ENCODE measurements around the gene NUP85. TPM values are rescaled to one million over a fixed set of nuclear protein-coding genes. Genes with fewer than 3 reads are reported as not detected.

NUP85 gene
- total RNA-seq, 1 experiment from 2014 or later: 141 TPM

DNA sequence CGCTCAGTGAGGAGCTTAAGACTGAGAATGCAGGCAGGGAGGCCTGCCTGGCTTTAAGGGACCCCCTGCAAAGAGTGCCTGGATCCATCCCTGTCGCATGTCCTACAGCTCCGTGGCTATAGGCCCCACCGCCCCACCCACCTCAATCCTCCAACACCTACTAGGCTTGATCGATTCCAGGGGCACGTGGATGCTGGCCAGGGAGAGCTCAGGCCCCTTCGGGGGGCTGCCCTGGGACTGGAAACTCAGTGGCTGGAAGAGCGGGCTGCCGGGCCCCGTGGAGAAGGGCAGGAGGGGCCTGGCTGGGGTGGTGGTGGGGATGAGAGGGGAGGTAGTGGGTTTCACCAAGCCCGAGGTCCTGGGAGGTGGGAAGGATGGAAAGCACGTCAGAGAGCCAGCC lies 33.7 kb downstream of the NUP85 start:
- ChIA-PET POLR2A (interaction anchor here (0.6 kb wide), 1 partner anchor 36 kb away, joined by 3 read pairs; no protein-coding TSS in a partner anchor), CTCF (interaction anchor here (0.5 to 2.0 kb wide), 3 partner anchors 32 to 169 kb away, joined by 5 to 7 read pairs (median 6); partner anchors contain the start of gene MIF4GD)
- in situ Hi-C loops (cut with HindIII; ENCODE audit: low pct_unique_long_range_greater_than_20kb, low sequenced_read_pairs): no loop called here
- H3K36me3 ChIP-seq (ENCODE audit: control insufficient read depth, insufficient read depth, low read length): peaks cover 20% of the 10 kb centered on the region
- TF ChIP-seq SIN3A (IDR thresholded peaks at IDR 0.05; ENCODE audit: borderline replicate concordance, insufficient read depth, low read depth, low read length) (no peak), TCF7L2 (IDR thresholded peaks at IDR 0.05; ENCODE audit: low read depth, low read length) (no peak), POLR2AphosphoS5 (IDR thresholded peaks at IDR 0.05; ENCODE audit: low read depth, low read length) (no peak; the same call in 1 of the 2 replicates), CTCF (IDR thresholded peaks at IDR 0.05) (no peak)
- TF ChIP-seq, protein P1, sequence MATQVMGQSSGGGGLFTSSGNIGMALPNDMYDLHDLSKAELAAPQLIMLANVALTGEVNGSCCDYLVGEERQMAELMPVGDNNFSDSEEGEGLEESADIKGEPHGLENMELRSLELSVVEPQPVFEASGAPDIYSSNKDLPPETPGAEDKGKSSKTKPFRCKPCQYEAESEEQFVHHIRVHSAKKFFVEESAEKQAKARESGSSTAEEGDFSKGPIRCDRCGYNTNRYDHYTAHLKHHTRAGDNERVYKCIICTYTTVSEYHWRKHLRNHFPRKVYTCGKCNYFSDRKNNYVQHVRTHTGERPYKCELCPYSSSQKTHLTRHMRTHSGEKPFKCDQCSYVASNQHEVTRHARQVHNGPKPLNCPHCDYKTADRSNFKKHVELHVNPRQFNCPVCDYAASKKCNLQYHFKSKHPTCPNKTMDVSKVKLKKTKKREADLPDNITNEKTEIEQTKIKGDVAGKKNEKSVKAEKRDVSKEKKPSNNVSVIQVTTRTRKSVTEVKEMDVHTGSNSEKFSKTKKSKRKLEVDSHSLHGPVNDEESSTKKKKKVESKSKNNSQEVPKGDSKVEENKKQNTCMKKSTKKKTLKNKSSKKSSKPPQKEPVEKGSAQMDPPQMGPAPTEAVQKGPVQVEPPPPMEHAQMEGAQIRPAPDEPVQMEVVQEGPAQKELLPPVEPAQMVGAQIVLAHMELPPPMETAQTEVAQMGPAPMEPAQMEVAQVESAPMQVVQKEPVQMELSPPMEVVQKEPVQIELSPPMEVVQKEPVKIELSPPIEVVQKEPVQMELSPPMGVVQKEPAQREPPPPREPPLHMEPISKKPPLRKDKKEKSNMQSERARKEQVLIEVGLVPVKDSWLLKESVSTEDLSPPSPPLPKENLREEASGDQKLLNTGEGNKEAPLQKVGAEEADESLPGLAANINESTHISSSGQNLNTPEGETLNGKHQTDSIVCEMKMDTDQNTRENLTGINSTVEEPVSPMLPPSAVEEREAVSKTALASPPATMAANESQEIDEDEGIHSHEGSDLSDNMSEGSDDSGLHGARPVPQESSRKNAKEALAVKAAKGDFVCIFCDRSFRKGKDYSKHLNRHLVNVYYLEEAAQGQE (IDR thresholded peaks at IDR 0.05; ENCODE audit: insufficient read depth in 1 of 2, low read depth in 2 of 2, low read length in 1 of 2): no peak
- peak; percentile 2; the same call in 1 of the 2 replicates for ATAC-seq
- no peaks in the 10 kb centered on the region for H3K9me3 ChIP-seq (ENCODE audit: control insufficient read depth, insufficient read depth, low read depth, low read length)
- intact Hi-C loops (cut with micrococcal nuclease; ENCODE audit: unreplicated experiment): no loop called here
- no peak overlapping the region for H3K27ac ChIP-seq (ENCODE audit: low read length)
- 0 out of 2 replicates have a peak, but pooled peaks cover 3% of the 10 kb centered on the region for H3K4me1 ChIP-seq (ENCODE audit: control insufficient read depth, insufficient read depth, low read length)
- H3K4me3 ChIP-seq (ENCODE audit: low read depth in 2 of 2, low read length in 2 of 2): no peak overlapping the region
- no peak for DNase-seq (ENCODE audit: low read depth, low spot score)
- no TSS peak for BruUV-seq (replicated peaks)
- H3K27me3 ChIP-seq (ENCODE audit: control insufficient read depth, insufficient read depth, low read length): no peaks in the 10 kb centered on the region

GRCh38 chr17:75239778-75240393 lies 34.4 kb downstream of the NUP85 start:
- intact Hi-C loops (cut with micrococcal nuclease; ENCODE audit: unreplicated experiment) (no loop called here), in situ Hi-C loops (cut with HindIII; ENCODE audit: low pct_unique_long_range_greater_than_20kb, low sequenced_read_pairs) (no loop called here)
- Histone ChIP-seq H3K27ac (ENCODE audit: low read length) (no peak overlapping the region), H3K36me3 (ENCODE audit: control insufficient read depth, insufficient read depth, low read length) (peaks cover 20% of the 10 kb centered on the region), H3K9me3 (ENCODE audit: control insufficient read depth, insufficient read depth, low read depth, low read length) (no peaks in the 10 kb centered on the region), H3K4me1 (ENCODE audit: control insufficient read depth, insufficient read depth, low read length) (0 out of 2 replicates have a peak, but pooled peaks cover 3% of the 10 kb centered on the region), H3K27me3 (ENCODE audit: control insufficient read depth, insufficient read depth, low read length) (no peaks in the 10 kb centered on the region), H3K4me3 (ENCODE audit: low read depth in 2 of 2, low read length in 2 of 2) (no peak overlapping the region)
- TF ChIP-seq, protein P1 (IDR thresholded peaks at IDR 0.05; ENCODE audit: insufficient read depth in 1 of 2, low read depth in 2 of 2, low read length in 1 of 2): no peak
- no peak for TF ChIP-seq SIN3A (IDR thresholded peaks at IDR 0.05; ENCODE audit: borderline replicate concordance, insufficient read depth, low read depth, low read length)
- no peak for TF ChIP-seq TCF7L2 (IDR thresholded peaks at IDR 0.05; ENCODE audit: low read depth, low read length)
- no peak; the same call in 1 of the 2 replicates for TF ChIP-seq POLR2AphosphoS5 (IDR thresholded peaks at IDR 0.05; ENCODE audit: low read depth, low read length)
- TF ChIP-seq CTCF (IDR thresholded peaks at IDR 0.05): no peak
- ChIA-PET CTCF (interaction anchor here (0.5 to 2.0 kb wide), 9 partner anchors 9 to 286 kb away, joined by 3 to 7 read pairs (median 4); partner anchors contain the start of genes LLGL2 and MIF4GD), POLR2A (interaction anchor here (0.5 to 0.6 kb wide), 3 partner anchors 11 to 315 kb away, joined by 3 to 8 read pairs (median 4); no protein-coding TSS in a partner anchor)
- ATAC-seq (peak; percentile 2; the same call in 1 of the 2 replicates), DNase-seq (ENCODE audit: low read depth, low spot score) (no peak)
- no TSS peak for BruUV-seq (replicated peaks)
